ENCODE data around the gene RUVBL2.

GRCh38 chr19:48953990-48954594 lies 39.6 kb upstream of the RUVBL2 start:
- TF ChIP-seq POLR2A (IDR thresholded peaks at IDR 0.05; ENCODE audit: low read length) (no peak), GATA1 (IDR thresholded peaks at IDR 0.05; ENCODE audit: low read depth, low read length) (no peak)

All from erythroblast (primary cell).